Neural cell (in vitro differentiated cells): ENCODE results near the gene ZCWPW2. TPM values are rescaled to one million over a fixed set of nuclear protein-coding genes. Genes with fewer than 3 reads are reported as not detected.

Source experiments
- polyA plus RNA-seq: library from polyadenylated mRNA; depleted of rRNA; stranded (reverse); fragments of >200 nt; gene quantifications from 2 replicates; pipeline ENCODE4 v1.2.3, GENCODE V29; 2014

ZCWPW2 gene
- polyA plus RNA-seq, 1 donor from 2014 or later, result 0.48 TPM

Other genes starting within 250 kb of the ZCWPW2 start
- 8.1 and 8.7 TPM in 2 replicates for gene CMC1, start 107.1 kb upstream of the ZCWPW2 start, polyA plus RNA-seq
- 65.5 and 134 TPM in 2 replicates for gene AZI2, start 103 bp downstream of the ZCWPW2 start, polyA plus RNA-seq